ENCODE results near the gene SFT2D3. TPM values are rescaled to one million over a fixed set of nuclear protein-coding genes. Genes with fewer than 3 reads are reported as not detected.

SFT2D3 gene
- total RNA-seq, 2 donors from 2014 or later, result 5.5 to 10.1 TPM

- Histone ChIP-seq H3K36me3 (ENCODE audit: control insufficient read depth, insufficient read depth, low read length) (peaks cover 5% of the 10 kb centered on the region), H3K9ac (ENCODE audit: extremely low read depth, low read length, poor library complexity, severe bottlenecking) (no peak overlapping the region), H3K4me3 (ENCODE audit: low read length) (no peak overlapping the region), H3K27ac (ENCODE audit: low read depth, low read length) (no peak overlapping the region), H3K4me1 (ENCODE audit: control insufficient read depth, insufficient read depth, low read length) (no peaks in the 10 kb centered on the region), H3K9me3 (ENCODE audit: control insufficient read depth, low read length) (peaks cover 6% of the 10 kb centered on the region), H3K27me3 (ENCODE audit: control insufficient read depth, insufficient read depth, low read length, poor library complexity, severe bottlenecking) (no peaks in the 10 kb centered on the region)
- no peak for TF ChIP-seq CTCF (conservative IDR thresholded peaks at IDR 0.05)
- H3K4me1 Mint-ChIP-seq, result peaks cover 11% of the 10 kb centered on the region
- no peak overlapping the region for H3K4me3 Mint-ChIP-seq
- DNase-seq, result no peak
- H3K9me3 Mint-ChIP-seq, result peaks cover 4% of the 10 kb centered on the region
- H3K27me3 Mint-ChIP-seq (ENCODE audit: insufficient read depth), result peaks cover 4% of the 10 kb centered on the region
- WGBS, 2 experiments (ENCODE audit: insufficient coverage in 1 of 2, insufficient read length in 1 of 2), result 94 to 100% methylated on average over 1 to 6 of the region's 6 CpGs
- peaks cover 4% of the 10 kb centered on the region for H3K36me3 Mint-ChIP-seq (ENCODE audit: low read depth)
- H3K27ac Mint-ChIP-seq, result no peak overlapping the region
Observed at GRCh38 chr2:127658146-127658545, 43.2 kb upstream of the SFT2D3 start.

GRCh38 chr2:127658641-127659407 lies 42.5 kb upstream of the SFT2D3 start:
- DNase-seq, result no peak
- no peak overlapping the region for H3K9ac ChIP-seq (ENCODE audit: extremely low read depth, low read length, poor library complexity, severe bottlenecking)
- Mint-ChIP-seq H3K27ac (no peak overlapping the region), H3K27me3 (ENCODE audit: insufficient read depth) (peaks cover 11% of the 10 kb centered on the region), H3K36me3 (ENCODE audit: low read depth) (peaks cover 4% of the 10 kb centered on the region), H3K4me1 (peaks cover 15% of the 10 kb centered on the region), H3K4me3 (no peak overlapping the region), H3K9me3 (peaks cover 4% of the 10 kb centered on the region)
- peaks cover 5% of the 10 kb centered on the region for H3K36me3 ChIP-seq (ENCODE audit: control insufficient read depth, insufficient read depth, low read length)
- TF ChIP-seq CTCF (conservative IDR thresholded peaks at IDR 0.05), result no peak
- H3K4me1 ChIP-seq (ENCODE audit: control insufficient read depth, insufficient read depth, low read length), result no peaks in the 10 kb centered on the region
- WGBS, 2 experiments (ENCODE audit: insufficient coverage in 1 of 2, insufficient read length in 1 of 2), result 92 to 96% methylated on average over 16 to 20 of the region's 20 CpGs
- H3K27me3 ChIP-seq (ENCODE audit: control insufficient read depth, insufficient read depth, low read length, poor library complexity, severe bottlenecking), result peaks cover 4% of the 10 kb centered on the region
- no peak overlapping the region for H3K4me3 ChIP-seq (ENCODE audit: low read length)
- peaks cover 6% of the 10 kb centered on the region for H3K9me3 ChIP-seq (ENCODE audit: control insufficient read depth, low read length)
- no peak overlapping the region for H3K27ac ChIP-seq (ENCODE audit: low read depth, low read length)

GRCh38 chr2:127659408-127660290 lies 41.6 kb upstream of the SFT2D3 start:
- H3K36me3 ChIP-seq (ENCODE audit: control insufficient read depth, insufficient read depth, low read length), result peaks cover 5% of the 10 kb centered on the region
- 94 to 96% methylated on average over 4 to 14 of the region's 14 CpGs for WGBS, 2 experiments (ENCODE audit: insufficient coverage in 1 of 2, insufficient read length in 1 of 2)
- H3K4me1 ChIP-seq (ENCODE audit: control insufficient read depth, insufficient read depth, low read length), result peaks cover 2% of the 10 kb centered on the region
- Mint-ChIP-seq H3K27me3 (ENCODE audit: insufficient read depth) (peaks cover 16% of the 10 kb centered on the region), H3K36me3 (ENCODE audit: low read depth) (peaks cover 4% of the 10 kb centered on the region), H3K4me1 (peaks cover 16% of the 10 kb centered on the region), H3K4me3 (no peak overlapping the region), H3K27ac (no peak overlapping the region), H3K9me3 (peaks cover 4% of the 10 kb centered on the region)
- H3K9me3 ChIP-seq (ENCODE audit: control insufficient read depth, low read length), result peaks cover 6% of the 10 kb centered on the region
- no peak for TF ChIP-seq CTCF (conservative IDR thresholded peaks at IDR 0.05)
- no peak for DNase-seq
- peaks cover 9% of the 10 kb centered on the region for H3K27me3 ChIP-seq (ENCODE audit: control insufficient read depth, insufficient read depth, low read length, poor library complexity, severe bottlenecking)
- H3K4me3 ChIP-seq (ENCODE audit: low read length), result no peak overlapping the region
- no peak overlapping the region for H3K9ac ChIP-seq (ENCODE audit: extremely low read depth, low read length, poor library complexity, severe bottlenecking)
- H3K27ac ChIP-seq (ENCODE audit: low read depth, low read length), result no peak overlapping the region

All from endodermal cell (in vitro differentiated cells).